VCaP (cell line): Measurements from ENCODE around the gene TEP1.

ENCODE experiments used
- H3K27ac ChIP-seq: fragments of 450-650 bp; 2 replicates; pipeline ENCODE4 v1.5.1; 2017
- CTCF ChIP-seq: fragments of 450-650 bp; conservative IDR thresholded peaks from 2 replicates; pipeline ENCODE4 v1.5.1; 2017; ENCODE audit warnings: mild to moderate bottlenecking, moderate library complexity

TEP1 gene

GRCh38 chr14:20412876-20413743, at the start of gene TEP1:
Gene TEP1, minus strand, starts transcription at chr14:20413501. Its CDS starts 5,062 bp downstream, at chr14:20408439.
- TF ChIP-seq CTCF: no peak
- peak within 1 kb of the TSS; percentile 86 for H3K27ac ChIP-seq

- no peak for TF ChIP-seq CTCF
- peak within 1 kb of the TSS; percentile 84 for H3K27ac ChIP-seq
Measured at GRCh38 chr14:20461225-20462141, 48.2 kb upstream of the TEP1 start, which contains the start of gene PIP4P1. Gene PIP4P1, minus strand, starts transcription at chr14:20461434. Its CDS starts 109 bp downstream, at chr14:20461325.

GRCh38 chr14:20460458-20461224, 47.3 kb upstream of the TEP1 start:
- peak overlapping the region; percentile 84 for H3K27ac ChIP-seq
- no peak for TF ChIP-seq CTCF

GRCh38 chr14:20458031-20458789, 44.9 kb upstream of the TEP1 start:
- TF ChIP-seq CTCF: no peak
- H3K27ac ChIP-seq: peak overlapping the region; percentile 11; the same call in 1 of the 2 replicates

- H3K27ac ChIP-seq: no peak overlapping the region; the same call in 1 of the 2 replicates
- no peak for TF ChIP-seq CTCF
Measured at GRCh38 chr14:20456971-20457370, 43.7 kb upstream of the TEP1 start.

- peak overlapping the region; percentile 98 for H3K27ac ChIP-seq
- TF ChIP-seq CTCF: no peak
Measured at GRCh38 chr14:20455355-20456300, 42.3 kb upstream of the TEP1 start.
